WTC11 (cell line): Measurements from ENCODE around the gene RPA3.

Experiments used
- ARID4B ChIP-seq: sonication (generic); formaldehyde crosslinking; IDR thresholded peaks from 2 replicates; pipeline ENCODE4 v1.8.0; 2023; ENCODE audit warnings: missing genetic modification reagents, mild to moderate bottlenecking, borderline replicate concordance
- CTCF ChIP-seq: fragments of 200-600 bp; IDR thresholded peaks from 2 replicates; pipeline ENCODE4 v1.8.0; 2022; ENCODE audit warnings: antibody characterized with exemption
- NR2C2 ChIP-seq: sonication (generic); formaldehyde crosslinking; IDR thresholded peaks from 2 replicates; pipeline ENCODE4 v1.8.0; 2022; ENCODE audit warnings: mild to moderate bottlenecking, missing genetic modification reagents
- PREB ChIP-seq: sonication (generic); formaldehyde crosslinking; IDR thresholded peaks from 2 replicates; pipeline ENCODE4 v1.8.1; 2022; ENCODE audit warnings: mild to moderate bottlenecking, missing genetic modification reagents, moderate library complexity, borderline replicate concordance
- TCF7 ChIP-seq: sonication (generic); formaldehyde crosslinking; IDR thresholded peaks from 2 replicates; pipeline ENCODE4 v1.8.0; 2022; ENCODE audit warnings: mild to moderate bottlenecking, low read depth, missing genetic modification reagents, moderate library complexity
- ZNF416 ChIP-seq: fragments of 250-450 bp; sonication (Bioruptor Pico); IDR thresholded peaks from 2 replicates; pipeline ENCODE4 v1.9.0; 2021; ENCODE audit warnings: mild to moderate bottlenecking, inconsistent platforms

- TF ChIP-seq NR2C2 (CRISPR knock-in tag) = no peak
- no peak for TF ChIP-seq TCF7 (CRISPR knock-in tag)
- TF ChIP-seq PREB = no peak
- no peak for TF ChIP-seq ZNF416
- TF ChIP-seq ARID4B (CRISPR knock-in tag) = no peak
- TF ChIP-seq CTCF = peak; percentile 80
Observed at GRCh38 chr7:7653593-7654187, 64.7 kb downstream of the RPA3 start.
